IMR-90 (cell line): ENCODE data around the gene MRPL32. TPM values are rescaled to one million over a fixed set of nuclear protein-coding genes. Genes with fewer than 3 reads are reported as not detected.

Experiments
- ATAC-seq: fragments of 200-7000 bp; cut with Tn5 transposase; 2 replicates; pipeline ENCODE4 v1.9.1; 2020; ENCODE audit warnings: low read depth, mild to moderate bottlenecking, moderate library complexity
- BruUV-seq: library from RNA; stranded (reverse); fragments of 400-500 nt; replicated peaks from 2 replicates; lab custom pipeline; 2021; lab: Mats Ljungman, UMichigan
- CTCF ChIA-PET: fragments of 300-600 bp; formaldehyde crosslinking; extraction: SDS; loops from one replicate; lab custom pipeline; 2021; ENCODE audit warnings: antibody characterized with exemption; lab: Yijun Ruan, JAX
- POLR2A ChIA-PET: fragments of 300-600 bp; sonication (Branson Sonifier 250); formaldehyde crosslinking; loops from one replicate; lab custom pipeline; 2022; ENCODE audit warnings: antibody characterized with exemption; ENCODE audit not compliant: unreplicated experiment; lab: Charles Lee
- DNase-seq: peaks from one replicate; pipeline ENCODE4 v3.0.0; 2013
- H2AFZ ChIP-seq: replicated peaks from 2 replicates; pipeline ENCODE3; 2013; ENCODE audit warnings: low read length, mild to moderate bottlenecking; ENCODE audit not compliant: poor library complexity
- H2AK5ac ChIP-seq: 2 replicates; pipeline ENCODE4 v1.6.1; 2013; ENCODE audit warnings: low read depth, low read length, inconsistent platforms
- H2AK9ac ChIP-seq: replicated peaks from 2 replicates; pipeline ENCODE3; 2013; ENCODE audit warnings: mild to moderate bottlenecking, low read depth, low read length, moderate library complexity; ENCODE audit not compliant: poor library complexity
- H2BK120ac ChIP-seq: 2 replicates; pipeline ENCODE4 v1.6.1; 2013; ENCODE audit warnings: low read depth, low read length, inconsistent platforms
- H2BK15ac ChIP-seq: 3 replicates; pipeline ENCODE4 v1.6.1; 2013; ENCODE audit warnings: low read depth, low read length, inconsistent platforms
- H2BK20ac ChIP-seq: 2 replicates; pipeline ENCODE4 v1.6.1; 2013; ENCODE audit warnings: low read depth, mild to moderate bottlenecking, inconsistent platforms, low read length, moderate library complexity
- H2BK5ac ChIP-seq: 2 replicates; pipeline ENCODE4 v1.6.1; 2013; ENCODE audit warnings: mild to moderate bottlenecking, low read depth, low read length, inconsistent platforms; ENCODE audit not compliant: poor library complexity, severe bottlenecking
- H3K14ac ChIP-seq: replicated peaks from 2 replicates; pipeline ENCODE4 v1.6.1; 2013; ENCODE audit warnings: low read depth, low read length, inconsistent platforms
- H3K18ac ChIP-seq: 2 replicates; pipeline ENCODE4 v1.6.1; 2013; ENCODE audit warnings: low read depth, low read length, control low read depth
- H3K23ac ChIP-seq: 2 replicates; pipeline ENCODE4 v1.6.1; 2013; ENCODE audit warnings: low read depth, low read length, inconsistent platforms
- H3K27ac ChIP-seq: 2 replicates; pipeline ENCODE4 v1.5.1; 2013; ENCODE audit warnings: mild to moderate bottlenecking, control low read depth, low read length; ENCODE audit not compliant: insufficient read depth
- H3K27me3 ChIP-seq: 2 replicates; pipeline ENCODE4 v1.6.1; 2013; ENCODE audit warnings: low read length; ENCODE audit not compliant: control insufficient read depth, insufficient read depth
- H3K36me3 ChIP-seq: 2 replicates; pipeline ENCODE4 v1.6.1; 2013; ENCODE audit warnings: low read length, mixed read lengths; ENCODE audit not compliant: control insufficient read depth, insufficient read depth
- H3K4ac ChIP-seq: 2 replicates; pipeline ENCODE4 v1.6.1; 2013; ENCODE audit warnings: low read depth, low read length, inconsistent platforms
- H3K4me1 ChIP-seq: 2 replicates; pipeline ENCODE4 v1.6.1; 2013; ENCODE audit warnings: low read length, mixed read lengths; ENCODE audit not compliant: control insufficient read depth, insufficient read depth
- H3K4me2 ChIP-seq: 2 replicates; pipeline ENCODE4 v1.6.1; 2013; ENCODE audit warnings: low read depth, mild to moderate bottlenecking, control low read depth, low read length, moderate library complexity
- H3K4me3 ChIP-seq: 2 replicates; pipeline ENCODE4 v1.5.1; 2013; ENCODE audit warnings: low read depth, mild to moderate bottlenecking, control low read depth, low read length, moderate library complexity; ENCODE audit not compliant: insufficient read depth
- H3K56ac ChIP-seq: 2 replicates; pipeline ENCODE4 v1.6.1; 2013; ENCODE audit warnings: low read length, inconsistent platforms; ENCODE audit not compliant: insufficient read depth; ENCODE audit errors: extremely low read depth
- H3K79me1 ChIP-seq, 2 experiments: 2 replicates each; pipeline ENCODE4 v1.6.1; 2013; ENCODE audit warnings: low read length in 2 of 2, inconsistent platforms in 1 of 2, low read depth in 1 of 2
- H3K9ac ChIP-seq: 2 replicates; pipeline ENCODE4 v1.6.1; 2013; ENCODE audit warnings: low read depth, low read length, control low read depth
- H3K9me1 ChIP-seq: 2 replicates; pipeline ENCODE4 v1.6.1; 2013; ENCODE audit warnings: low read length, inconsistent platforms; ENCODE audit not compliant: insufficient read depth
- H3K9me3 ChIP-seq: 2 replicates; pipeline ENCODE4 v1.6.1; 2013; ENCODE audit warnings: low read length; ENCODE audit not compliant: control insufficient read depth, insufficient read depth
- H4K20me1 ChIP-seq: 2 replicates; pipeline ENCODE4 v1.6.1; 2013; ENCODE audit warnings: low read length, inconsistent platforms; ENCODE audit not compliant: insufficient read depth
- H4K5ac ChIP-seq: 2 replicates; pipeline ENCODE4 v1.6.1; 2013; ENCODE audit warnings: mild to moderate bottlenecking, low read depth, low read length, control low read depth
- H4K8ac ChIP-seq, 2 experiments: 2 replicates each; pipeline ENCODE4 v1.6.1; 2013; ENCODE audit warnings: low read depth in 2 of 2, low read length in 2 of 2, control low read depth in 1 of 2, inconsistent platforms in 1 of 2
- H4K91ac ChIP-seq: 2 replicates; pipeline ENCODE4 v1.6.1; 2013; ENCODE audit warnings: low read depth, low read length, inconsistent platforms; ENCODE audit not compliant: insufficient read depth
- BHLHE40 ChIP-seq: fragments of 150-350 bp; IDR thresholded peaks from 2 replicates; pipeline ENCODE4 v1.6.1; 2016; ENCODE audit warnings: mild to moderate bottlenecking, low read depth, low read length
- CEBPB ChIP-seq: IDR thresholded peaks from 2 replicates; pipeline ENCODE4 v1.6.1; 2012; ENCODE audit warnings: low read depth, low read length, improper control_type of control experiment
- CHD1 ChIP-seq: IDR thresholded peaks from 2 replicates; pipeline ENCODE4 v1.6.1; 2012; ENCODE audit warnings: low read depth, low read length, improper control_type of control experiment
- FOS ChIP-seq: fragments of 150-350 bp; IDR thresholded peaks from 2 replicates; pipeline ENCODE4 v1.6.1; 2016; ENCODE audit warnings: low read depth, low read length
- MAFK ChIP-seq: IDR thresholded peaks from 2 replicates; pipeline ENCODE4 v1.6.1; 2012; ENCODE audit warnings: low read depth, low read length, improper control_type of control experiment
- MAZ ChIP-seq: IDR thresholded peaks from 2 replicates; pipeline ENCODE4 v1.6.1; 2012; ENCODE audit warnings: low read depth, mild to moderate bottlenecking, low read length, improper control_type of control experiment, moderate library complexity, borderline replicate concordance
- MXI1 ChIP-seq: IDR thresholded peaks from 2 replicates; pipeline ENCODE4 v1.6.1; 2012; ENCODE audit warnings: low read depth, mild to moderate bottlenecking, low read length, moderate library complexity, borderline replicate concordance
- NFE2L2 ChIP-seq: fragments of 150-350 bp; IDR thresholded peaks from 2 replicates; pipeline ENCODE4 v1.6.1; 2016; ENCODE audit warnings: low read depth, mild to moderate bottlenecking, low read length
- POLR2A ChIP-seq: IDR thresholded peaks from 2 replicates; pipeline ENCODE4 v1.6.1; 2012; ENCODE audit warnings: mild to moderate bottlenecking, low read depth, low read length
- RAD21 ChIP-seq: IDR thresholded peaks from 2 replicates; pipeline ENCODE4 v1.6.1; 2012; ENCODE audit warnings: low read length, improper control_type of control experiment
- RCOR1 ChIP-seq: IDR thresholded peaks from 2 replicates; pipeline ENCODE4 v1.6.1; 2012; ENCODE audit warnings: mild to moderate bottlenecking, low read length, improper control_type of control experiment; ENCODE audit not compliant: insufficient replicate concordance
- RFX5 ChIP-seq: IDR thresholded peaks from 2 replicates; pipeline ENCODE4 v1.8.0; 2012; ENCODE audit warnings: low read depth, mild to moderate bottlenecking, low read length, moderate library complexity
- SMC3 ChIP-seq: fragments of 150-350 bp; IDR thresholded peaks from 2 replicates; pipeline ENCODE4 v1.6.1; 2016; ENCODE audit warnings: low read depth, mild to moderate bottlenecking, antibody characterized with exemption, low read length, moderate library complexity
- WGBS, 2 experiments: methylation state at CpG; one replicate each; pipeline versions ENCODE4 v1.1.5 to v1.1.7; 2013; ENCODE audit warnings: missing lambda C conversion rate in 2 of 2; ENCODE audit not compliant: insufficient read length in 1 of 2; ENCODE audit errors: extremely low coverage in 2 of 2; 5-methylcytosine and 5-hydroxymethylcytosine counted together
- dilution Hi-C: fragments of 300-500 bp; cut with HindIII; formaldehyde crosslinking; loops from one replicate; pipeline ENCODE4 v1.14.3; 2018; ENCODE audit warnings: low sequenced_read_pairs; ENCODE audit not compliant: unreplicated experiment
- in situ Hi-C: fragments of 300-500 bp; cut with MboI; formaldehyde crosslinking; loops from 3 replicates; pipeline ENCODE4 v1.14.3; 2019; ENCODE audit warnings: low sequenced_read_pairs, inconsistent platforms, mixed read lengths
- intact Hi-C: fragments of 100-400 bp; cut with micrococcal nuclease; formaldehyde crosslinking; loops from 2 replicates; pipeline ENCODE4 v1.10.0; 2022
- polyA plus RNA-seq, 3 experiments: library from polyadenylated mRNA; depleted of rRNA; stranded (reverse); fragments of >200 nt; gene quantifications; 2 replicates each; pipeline ENCODE4 v1.2.3, GENCODE V29; 2012; ENCODE audit warnings: low replicate concordance in 1 of 3
- total RNA-seq: library from RNA; depleted of rRNA; stranded (reverse); fragments of >200 nt; gene quantifications from 2 replicates; pipeline ENCODE4 v1.2.3, GENCODE V29; 2012
- TF ChIP-seq, protein P1 (sequence below): fragments of 150-350 bp; IDR thresholded peaks from 2 replicates; pipeline ENCODE4 v1.6.1; 2016; ENCODE audit warnings: low read depth, mild to moderate bottlenecking, low read length, moderate library complexity, borderline replicate concordance
- TF ChIP-seq, protein P2 (sequence below): conservative IDR thresholded peaks from 2 replicates; pipeline ENCODE4 v1.5.1; 2012; ENCODE audit warnings: mild to moderate bottlenecking, low read depth, low read length, improper control_type of control experiment
- TF ChIP-seq, protein P3 (sequence below): fragments of 150-350 bp; IDR thresholded peaks from 2 replicates; pipeline ENCODE4 v1.6.1; 2017; ENCODE audit warnings: mild to moderate bottlenecking, antibody characterized with exemption, low read length, low read depth

Gene MRPL32
- total and polyA plus RNA-seq, 2 of the 4 experiments (the other 2 are of a cell fraction), result 42.3 to 75.3 TPM

DNA sequence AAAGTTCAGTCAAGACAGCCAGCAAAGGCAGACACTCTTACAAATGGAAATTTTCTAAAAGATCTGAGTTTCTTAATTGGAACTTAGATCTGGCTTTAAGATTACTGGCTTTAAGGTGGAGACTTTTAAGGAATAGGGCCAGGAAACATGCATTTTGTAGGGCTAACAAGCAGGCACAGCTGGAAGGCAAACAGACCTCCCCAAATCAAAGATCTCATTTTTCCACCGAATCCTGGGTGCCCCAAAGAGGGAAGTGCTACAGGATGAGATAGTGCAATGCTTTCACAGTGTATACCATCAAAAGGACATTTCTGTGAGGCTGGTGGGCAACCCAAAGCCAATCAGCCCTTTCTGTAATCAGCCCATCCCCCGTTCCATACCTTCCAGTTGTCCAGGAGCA lies 27.4 kb downstream of the MRPL32 start:
- H3K4me1 ChIP-seq, result no peaks in the 10 kb centered on the region
- H3K9me3 ChIP-seq, result no peaks in the 10 kb centered on the region
- no peak overlapping the region for H3K9ac ChIP-seq
- H3K14ac ChIP-seq, result no peak overlapping the region
- no peaks in the 10 kb centered on the region for H3K9me1 ChIP-seq
- no CpG with 5 or more reads among the region's 2 CpGs for WGBS, 2 experiments
- no peaks in the 10 kb centered on the region for H3K36me3 ChIP-seq
- no peak overlapping the region for H2BK20ac ChIP-seq
- POLR2A ChIA-PET, result no interaction called here
- no peak overlapping the region for H3K4me2 ChIP-seq
- TF ChIP-seq, protein P1, sequence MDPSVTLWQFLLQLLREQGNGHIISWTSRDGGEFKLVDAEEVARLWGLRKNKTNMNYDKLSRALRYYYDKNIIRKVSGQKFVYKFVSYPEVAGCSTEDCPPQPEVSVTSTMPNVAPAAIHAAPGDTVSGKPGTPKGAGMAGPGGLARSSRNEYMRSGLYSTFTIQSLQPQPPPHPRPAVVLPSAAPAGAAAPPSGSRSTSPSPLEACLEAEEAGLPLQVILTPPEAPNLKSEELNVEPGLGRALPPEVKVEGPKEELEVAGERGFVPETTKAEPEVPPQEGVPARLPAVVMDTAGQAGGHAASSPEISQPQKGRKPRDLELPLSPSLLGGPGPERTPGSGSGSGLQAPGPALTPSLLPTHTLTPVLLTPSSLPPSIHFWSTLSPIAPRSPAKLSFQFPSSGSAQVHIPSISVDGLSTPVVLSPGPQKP, result no peak
- TF ChIP-seq NFE2L2 (no peak), MXI1 (no peak), RFX5 (no peak), MAFK (no peak), RAD21 (no peak), BHLHE40 (no peak), MAZ (no peak), CHD1 (no peak), FOS (no peak), POLR2A (no peak), RCOR1 (no peak), SMC3 (no peak), CEBPB (no peak)
- TF ChIP-seq, protein P2, sequence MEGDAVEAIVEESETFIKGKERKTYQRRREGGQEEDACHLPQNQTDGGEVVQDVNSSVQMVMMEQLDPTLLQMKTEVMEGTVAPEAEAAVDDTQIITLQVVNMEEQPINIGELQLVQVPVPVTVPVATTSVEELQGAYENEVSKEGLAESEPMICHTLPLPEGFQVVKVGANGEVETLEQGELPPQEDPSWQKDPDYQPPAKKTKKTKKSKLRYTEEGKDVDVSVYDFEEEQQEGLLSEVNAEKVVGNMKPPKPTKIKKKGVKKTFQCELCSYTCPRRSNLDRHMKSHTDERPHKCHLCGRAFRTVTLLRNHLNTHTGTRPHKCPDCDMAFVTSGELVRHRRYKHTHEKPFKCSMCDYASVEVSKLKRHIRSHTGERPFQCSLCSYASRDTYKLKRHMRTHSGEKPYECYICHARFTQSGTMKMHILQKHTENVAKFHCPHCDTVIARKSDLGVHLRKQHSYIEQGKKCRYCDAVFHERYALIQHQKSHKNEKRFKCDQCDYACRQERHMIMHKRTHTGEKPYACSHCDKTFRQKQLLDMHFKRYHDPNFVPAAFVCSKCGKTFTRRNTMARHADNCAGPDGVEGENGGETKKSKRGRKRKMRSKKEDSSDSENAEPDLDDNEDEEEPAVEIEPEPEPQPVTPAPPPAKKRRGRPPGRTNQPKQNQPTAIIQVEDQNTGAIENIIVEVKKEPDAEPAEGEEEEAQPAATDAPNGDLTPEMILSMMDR, result no peak
- TF ChIP-seq, protein P3, sequence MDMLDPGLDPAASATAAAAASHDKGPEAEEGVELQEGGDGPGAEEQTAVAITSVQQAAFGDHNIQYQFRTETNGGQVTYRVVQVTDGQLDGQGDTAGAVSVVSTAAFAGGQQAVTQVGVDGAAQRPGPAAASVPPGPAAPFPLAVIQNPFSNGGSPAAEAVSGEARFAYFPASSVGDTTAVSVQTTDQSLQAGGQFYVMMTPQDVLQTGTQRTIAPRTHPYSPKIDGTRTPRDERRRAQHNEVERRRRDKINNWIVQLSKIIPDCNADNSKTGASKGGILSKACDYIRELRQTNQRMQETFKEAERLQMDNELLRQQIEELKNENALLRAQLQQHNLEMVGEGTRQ, result no peak
- no peaks in the 10 kb centered on the region for H4K20me1 ChIP-seq
- H2AK5ac ChIP-seq, result no peak overlapping the region
- H3K18ac ChIP-seq, result no peak overlapping the region
- H3K79me1 ChIP-seq, result no peaks in the 10 kb centered on the region
- no peak overlapping the region for H3K4me3 ChIP-seq
- no peak overlapping the region for H4K5ac ChIP-seq
- H3K4ac ChIP-seq, result no peak overlapping the region
- BruUV-seq, result no TSS peak
- no peak overlapping the region for H3K23ac ChIP-seq
- H3K27me3 ChIP-seq, result peaks cover 4% of the 10 kb centered on the region
- CTCF ChIA-PET, result interaction anchor here (0.6 kb wide), 1 partner anchor 18 kb away, joined by 3 read pairs; no protein-coding TSS in a partner anchor
- dilution Hi-C loops (no loop called here), in situ Hi-C loops (no loop called here), intact Hi-C loops (no loop called here)
- no peak overlapping the region for H2BK5ac ChIP-seq
- H2AK9ac ChIP-seq, result no peak overlapping the region
- no peak overlapping the region for H2BK120ac ChIP-seq
- H2AFZ ChIP-seq, result no peak overlapping the region
- H2BK15ac ChIP-seq, result no peak overlapping the region
- no peak overlapping the region for H4K8ac ChIP-seq
- DNase-seq, result no peak
- no peak overlapping the region for H3K56ac ChIP-seq
- no peak overlapping the region for H3K27ac ChIP-seq
- ATAC-seq, result no peak
- H4K91ac ChIP-seq, result no peak overlapping the region
